HEK293 (cell line): ENCODE results near the gene FAM3C.

Experiments
- CTCF ChIA-PET: fragments of 350-600 bp; formaldehyde crosslinking; extraction: SDS; loops from one replicate; lab custom pipeline; 2021; ENCODE audit warnings: antibody characterized with exemption; lab: Yijun Ruan, JAX
- POLR2A ChIA-PET: fragments of 300-600 bp; formaldehyde crosslinking; extraction: SDS; loops from one replicate; lab custom pipeline; 2020; ENCODE audit warnings: antibody characterized with exemption, inconsistent platforms; lab: Yijun Ruan, JAX
- H3K27ac ChIP-seq: fragments of 200-500 bp; sonication (Bioruptor generic); 2 replicates; pipeline ENCODE4 v1.5.1; 2014; ENCODE audit warnings: low read depth, low read length, control low read depth, inconsistent platforms; ENCODE audit errors: extremely low read depth
- H3K36me3 ChIP-seq, 2 experiments: fragments of 200-500 bp in 1 of 2; sonication (Bioruptor generic) in 1 of 2; 1 replicate in 1 of 2; 2 replicates in 1 of 2; pipeline ENCODE4 v1.5.1; 2014 to 2017; ENCODE audit warnings: inconsistent platforms in 2 of 2, low read length in 2 of 2; ENCODE audit not compliant: control insufficient read depth in 2 of 2, insufficient read depth in 1 of 2
- H3K4me1 ChIP-seq: fragments of 200-500 bp; sonication (Bioruptor generic); 2 replicates; pipeline ENCODE4 v1.5.1; 2014; ENCODE audit warnings: mild to moderate bottlenecking, low read length, inconsistent platforms; ENCODE audit not compliant: control insufficient read depth, insufficient read depth
- H3K4me3 ChIP-seq: 2 replicates; pipeline ENCODE4 v1.5.1; 2011; ENCODE audit warnings: low read depth, mild to moderate bottlenecking, control low read depth, low read length, moderate library complexity
- H3K9me3 ChIP-seq: fragments of 200-500 bp; sonication (Bioruptor generic); 2 replicates; pipeline ENCODE4 v1.5.1; 2014; ENCODE audit warnings: low read depth, low read length, inconsistent platforms; ENCODE audit not compliant: control insufficient read depth, insufficient read depth
- BCL11A ChIP-seq: fragments of 450-650 bp; formaldehyde crosslinking; IDR thresholded peaks from 2 replicates; pipeline ENCODE4 v1.5.1; 2016; ENCODE audit warnings: low read depth, missing biosample characterization, missing genetic modification characterization
- EGR2 ChIP-seq: fragments of 450-650 bp; formaldehyde crosslinking; IDR thresholded peaks from 2 replicates; pipeline ENCODE4 v1.5.1; 2016; ENCODE audit warnings: low read depth, missing biosample characterization, missing genetic modification characterization
- GLI2 ChIP-seq: fragments of 450-650 bp; formaldehyde crosslinking; IDR thresholded peaks from 2 replicates; pipeline ENCODE4; 2017; ENCODE audit warnings: missing biosample characterization, missing genetic modification characterization, low read depth, borderline replicate concordance
- MZF1 ChIP-seq: fragments of 450-650 bp; formaldehyde crosslinking; IDR thresholded peaks from 2 replicates; pipeline ENCODE4 v1.5.1; 2017; ENCODE audit warnings: missing biosample characterization, missing genetic modification characterization, borderline replicate concordance
- PRDM4 ChIP-seq: fragments of 450-650 bp; formaldehyde crosslinking; IDR thresholded peaks from 2 replicates; pipeline ENCODE4 v1.5.1; 2017; ENCODE audit warnings: missing biosample characterization, missing genetic modification characterization
- SCRT2 ChIP-seq: fragments of 450-650 bp; formaldehyde crosslinking; IDR thresholded peaks from 2 replicates; pipeline ENCODE4 v1.5.1; 2016; ENCODE audit warnings: missing biosample characterization, missing genetic modification characterization
- ZBTB1 ChIP-seq: fragments of 450-650 bp; formaldehyde crosslinking; IDR thresholded peaks from 2 replicates; pipeline ENCODE4 v1.5.1; 2016; ENCODE audit warnings: missing biosample characterization, missing genetic modification characterization
- ZBTB21 ChIP-seq: fragments of 450-650 bp; formaldehyde crosslinking; IDR thresholded peaks from 2 replicates; pipeline ENCODE4 v1.5.1; 2017; ENCODE audit warnings: missing biosample characterization, missing genetic modification characterization
- ZBTB8A ChIP-seq: fragments of 450-650 bp; formaldehyde crosslinking; IDR thresholded peaks from 2 replicates; pipeline ENCODE4 v1.5.1; 2016; ENCODE audit warnings: missing biosample characterization, missing genetic modification characterization
- ZIC2 ChIP-seq: fragments of 450-650 bp; formaldehyde crosslinking; IDR thresholded peaks from 2 replicates; pipeline ENCODE4 v1.5.1; 2016; ENCODE audit warnings: missing biosample characterization, missing genetic modification characterization
- ZNF239 ChIP-seq: fragments of 450-650 bp; formaldehyde crosslinking; IDR thresholded peaks from 2 replicates; pipeline ENCODE4 v1.5.1; 2016; ENCODE audit warnings: missing biosample characterization, missing genetic modification characterization
- ZNF24 ChIP-seq: fragments of 450-650 bp; formaldehyde crosslinking; IDR thresholded peaks from 2 replicates; pipeline ENCODE4 v1.5.1; 2016; ENCODE audit warnings: missing biosample characterization, missing genetic modification characterization
- ZNF514 ChIP-seq: fragments of 450-650 bp; formaldehyde crosslinking; IDR thresholded peaks from 2 replicates; pipeline ENCODE4 v1.5.1; 2016; ENCODE audit warnings: missing biosample characterization, missing genetic modification characterization
- ZNF600 ChIP-seq: fragments of 450-650 bp; formaldehyde crosslinking; IDR thresholded peaks from 2 replicates; pipeline ENCODE4 v1.5.1; 2016; ENCODE audit warnings: missing biosample characterization, missing genetic modification characterization
- ZNF658 ChIP-seq: fragments of 450-650 bp; formaldehyde crosslinking; IDR thresholded peaks from 2 replicates; pipeline ENCODE4; 2016; ENCODE audit warnings: missing biosample characterization, missing genetic modification characterization
- ZNF660 ChIP-seq: fragments of 450-650 bp; IDR thresholded peaks from 2 replicates; pipeline ENCODE4 v1.5.1; 2018; ENCODE audit warnings: missing biosample characterization, mild to moderate bottlenecking, missing genetic modification characterization
- ZNF664 ChIP-seq: fragments of 450-650 bp; formaldehyde crosslinking; IDR thresholded peaks from 2 replicates; pipeline ENCODE4 v1.5.1; 2016; ENCODE audit warnings: missing biosample characterization, missing genetic modification characterization
- ZNF837 ChIP-seq: fragments of 450-650 bp; formaldehyde crosslinking; IDR thresholded peaks from 2 replicates; pipeline ENCODE4 v1.5.1; 2016; ENCODE audit warnings: missing biosample characterization, missing genetic modification characterization
- ZSCAN16 ChIP-seq: fragments of 450-650 bp; formaldehyde crosslinking; IDR thresholded peaks from 2 replicates; pipeline ENCODE4 v1.5.1; 2016; ENCODE audit warnings: missing biosample characterization, missing genetic modification characterization
- TF ChIP-seq, protein P1 (sequence below): fragments of 450-650 bp; formaldehyde crosslinking; IDR thresholded peaks from 2 replicates; pipeline ENCODE4 v1.5.1; 2016; ENCODE audit warnings: missing biosample characterization, missing genetic modification characterization
- TF ChIP-seq, protein P2 (sequence below): fragments of 450-650 bp; formaldehyde crosslinking; IDR thresholded peaks from 2 replicates; pipeline ENCODE4 v1.5.1; 2016; ENCODE audit warnings: missing biosample characterization, missing genetic modification characterization
- TF ChIP-seq, protein P3 (sequence below): fragments of 450-650 bp; formaldehyde crosslinking; IDR thresholded peaks from 2 replicates; pipeline ENCODE4 v1.5.1; 2017; ENCODE audit warnings: missing biosample characterization, missing genetic modification characterization

The FAM3C gene

DNA sequence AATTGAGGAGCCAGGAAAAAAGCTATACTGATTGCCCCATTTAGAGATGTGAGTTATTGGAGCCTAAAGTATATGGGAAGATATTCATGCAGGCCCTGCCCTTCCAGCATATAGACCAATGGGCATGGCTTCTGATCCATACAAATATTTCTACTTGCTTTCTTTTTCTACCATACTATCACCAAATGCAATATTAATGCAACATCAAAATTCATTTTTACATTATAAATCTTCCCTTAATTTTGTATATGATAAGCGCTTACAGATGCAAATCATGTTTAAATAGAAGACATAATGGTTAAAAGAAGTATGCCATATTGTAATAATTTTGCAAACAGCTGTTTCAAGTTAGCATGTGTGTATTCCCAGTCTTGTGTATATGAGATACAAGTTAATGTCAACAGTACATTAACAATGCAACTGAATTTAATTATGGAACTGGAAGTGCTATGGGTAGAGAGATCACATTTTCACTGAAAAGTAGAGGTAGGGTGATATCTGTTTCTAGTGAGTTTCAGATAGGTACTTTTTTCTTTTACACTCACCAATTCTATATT lies 91.9 kb downstream of the FAM3C start:
- Histone ChIP-seq H3K4me1 (0 out of 2 replicates have a peak, but pooled peaks cover 2% of the 10 kb centered on the region), H3K9me3 (no peaks in the 10 kb centered on the region), H3K27ac (no peak overlapping the region), H3K4me3 (no peak overlapping the region), H3K36me3 (no peaks in the 10 kb centered on the region)
- TF ChIP-seq MZF1: no peak
- TF ChIP-seq PRDM4 (tag by site-specific recombination): no peak
- TF ChIP-seq ZNF514: no peak
- TF ChIP-seq ZBTB1 (tag by site-specific recombination): no peak
- TF ChIP-seq GLI2: no peak
- TF ChIP-seq BCL11A (tag by site-specific recombination): no peak
- no peak for TF ChIP-seq ZNF837 (tag by site-specific recombination)
- TF ChIP-seq ZBTB21: no peak
- TF ChIP-seq ZBTB8A (tag by site-specific recombination): no peak
- no peak for TF ChIP-seq ZNF24 (tag by site-specific recombination)
- no peak for TF ChIP-seq ZNF239
- ChIA-PET CTCF (no interaction called here), POLR2A (no interaction called here)

DNA sequence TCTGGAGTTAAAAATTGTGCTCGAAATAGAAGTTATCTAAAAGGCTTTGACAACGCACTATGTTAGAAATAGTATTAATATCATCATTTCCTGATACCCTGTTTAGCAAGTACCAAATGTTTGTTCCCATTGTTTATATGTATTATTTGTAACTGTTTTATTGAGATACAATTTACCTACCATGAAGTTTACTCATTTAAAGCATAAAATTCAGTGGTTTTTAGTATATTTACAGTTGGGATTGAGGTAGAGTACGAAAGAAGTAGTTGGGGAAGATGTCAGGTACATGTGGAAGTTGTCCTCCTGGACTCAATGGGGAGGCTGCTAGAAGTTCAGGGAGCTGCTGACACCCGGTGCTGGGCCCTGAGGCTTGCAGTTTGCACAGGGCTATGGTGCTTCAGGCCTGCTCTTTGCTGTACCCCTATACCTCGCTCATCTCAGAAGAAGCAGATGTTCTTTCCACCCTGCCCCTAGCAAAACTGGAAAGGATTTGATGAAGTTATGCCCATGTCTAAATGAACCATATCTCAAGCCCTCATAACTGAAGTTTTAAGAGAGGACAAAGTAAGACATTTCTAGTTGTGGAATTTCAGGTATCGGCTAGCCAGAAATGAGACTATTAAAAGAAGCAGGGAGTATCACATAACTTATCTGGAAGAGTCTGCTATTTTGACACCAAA lies 92.5 kb downstream of the FAM3C start:
- Histone ChIP-seq H3K9me3 (no peaks in the 10 kb centered on the region), H3K36me3 (no peaks in the 10 kb centered on the region), H3K4me3 (no peak overlapping the region), H3K27ac (no peak overlapping the region)
- CTCF ChIA-PET: no interaction called here
- POLR2A ChIA-PET: no interaction called here
- TF ChIP-seq, protein P1, sequence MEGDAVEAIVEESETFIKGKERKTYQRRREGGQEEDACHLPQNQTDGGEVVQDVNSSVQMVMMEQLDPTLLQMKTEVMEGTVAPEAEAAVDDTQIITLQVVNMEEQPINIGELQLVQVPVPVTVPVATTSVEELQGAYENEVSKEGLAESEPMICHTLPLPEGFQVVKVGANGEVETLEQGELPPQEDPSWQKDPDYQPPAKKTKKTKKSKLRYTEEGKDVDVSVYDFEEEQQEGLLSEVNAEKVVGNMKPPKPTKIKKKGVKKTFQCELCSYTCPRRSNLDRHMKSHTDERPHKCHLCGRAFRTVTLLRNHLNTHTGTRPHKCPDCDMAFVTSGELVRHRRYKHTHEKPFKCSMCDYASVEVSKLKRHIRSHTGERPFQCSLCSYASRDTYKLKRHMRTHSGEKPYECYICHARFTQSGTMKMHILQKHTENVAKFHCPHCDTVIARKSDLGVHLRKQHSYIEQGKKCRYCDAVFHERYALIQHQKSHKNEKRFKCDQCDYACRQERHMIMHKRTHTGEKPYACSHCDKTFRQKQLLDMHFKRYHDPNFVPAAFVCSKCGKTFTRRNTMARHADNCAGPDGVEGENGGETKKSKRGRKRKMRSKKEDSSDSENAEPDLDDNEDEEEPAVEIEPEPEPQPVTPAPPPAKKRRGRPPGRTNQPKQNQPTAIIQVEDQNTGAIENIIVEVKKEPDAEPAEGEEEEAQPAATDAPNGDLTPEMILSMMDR (tag by site-specific recombination): peak; percentile 27; the same call in 1 of the 2 replicates
- no peak for TF ChIP-seq GLI2
- peak; percentile 91 for TF ChIP-seq ZNF664 (tag by site-specific recombination)
- no peak for TF ChIP-seq ZNF658 (tag by site-specific recombination)
- TF ChIP-seq, protein P2, sequence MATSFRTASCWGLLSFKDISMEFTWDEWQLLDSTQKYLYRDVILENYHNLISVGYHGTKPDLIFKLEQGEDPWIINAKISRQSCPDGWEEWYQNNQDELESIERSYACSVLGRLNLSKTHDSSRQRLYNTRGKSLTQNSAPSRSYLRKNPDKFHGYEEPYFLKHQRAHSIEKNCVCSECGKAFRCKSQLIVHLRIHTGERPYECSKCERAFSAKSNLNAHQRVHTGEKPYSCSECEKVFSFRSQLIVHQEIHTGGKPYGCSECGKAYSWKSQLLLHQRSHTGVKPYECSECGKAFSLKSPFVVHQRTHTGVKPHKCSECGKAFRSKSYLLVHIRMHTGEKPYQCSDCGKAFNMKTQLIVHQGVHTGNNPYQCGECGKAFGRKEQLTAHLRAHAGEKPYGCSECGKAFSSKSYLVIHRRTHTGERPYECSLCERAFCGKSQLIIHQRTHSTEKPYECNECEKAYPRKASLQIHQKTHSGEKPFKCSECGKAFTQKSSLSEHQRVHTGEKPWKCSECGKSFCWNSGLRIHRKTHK: no peak
- TF ChIP-seq SCRT2 (tag by site-specific recombination): no peak
- TF ChIP-seq, all 188 proteins: peak for 2
- 0 out of 2 replicates have a peak, but pooled peaks cover 2% of the 10 kb centered on the region for H3K4me1 ChIP-seq

GRCh38 chr7:121302214-121302745 lies 93.8 kb downstream of the FAM3C start:
- H3K36me3 ChIP-seq: no peaks in the 10 kb centered on the region
- no peak overlapping the region for H3K27ac ChIP-seq
- POLR2A ChIA-PET: no interaction called here
- H3K4me1 ChIP-seq: 0 out of 2 replicates have a peak, but pooled peaks cover 2% of the 10 kb centered on the region
- TF ChIP-seq ZSCAN16 (tag by site-specific recombination) (peak; percentile 80; the same call in 1 of the 2 replicates), ZNF660 (tag by site-specific recombination) (no peak), EGR2 (tag by site-specific recombination) (no peak), ZNF600 (tag by site-specific recombination) (peak; percentile 72), ZIC2 (tag by site-specific recombination) (peak; percentile 67)
- TF ChIP-seq, protein P3, sequence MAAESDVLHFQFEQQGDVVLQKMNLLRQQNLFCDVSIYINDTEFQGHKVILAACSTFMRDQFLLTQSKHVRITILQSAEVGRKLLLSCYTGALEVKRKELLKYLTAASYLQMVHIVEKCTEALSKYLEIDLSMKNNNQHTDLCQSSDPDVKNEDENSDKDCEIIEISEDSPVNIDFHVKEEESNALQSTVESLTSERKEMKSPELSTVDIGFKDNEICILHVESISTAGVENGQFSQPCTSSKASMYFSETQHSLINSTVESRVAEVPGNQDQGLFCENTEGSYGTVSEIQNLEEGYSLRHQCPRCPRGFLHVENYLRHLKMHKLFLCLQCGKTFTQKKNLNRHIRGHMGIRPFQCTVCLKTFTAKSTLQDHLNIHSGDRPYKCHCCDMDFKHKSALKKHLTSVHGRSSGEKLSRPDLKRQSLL (tag by site-specific recombination): no peak
- CTCF ChIA-PET: no interaction called here
- no peak overlapping the region for H3K4me3 ChIP-seq
- no peaks in the 10 kb centered on the region for H3K9me3 ChIP-seq
